HUES6 (cell line): ENCODE results near the gene SEPHS2.
"Not testable (repeated sequence)": the region's sequence is repeated elsewhere in the genome, so short reads cannot be mapped to it uniquely, and the experiment has no call there.

Experiments
- H3K27ac ChIP-seq: 2 replicates; pipeline ENCODE4 v1.7.0; 2013; ENCODE audit warnings: low read depth, mild to moderate bottlenecking, low read length, inconsistent platforms
- H3K27me3 ChIP-seq: 2 replicates; pipeline ENCODE4 v1.6.1; 2013; ENCODE audit warnings: low read length; ENCODE audit not compliant: control insufficient read depth, insufficient read depth
- H3K36me3 ChIP-seq: 2 replicates; pipeline ENCODE4 v1.6.1; 2013; ENCODE audit warnings: low read length; ENCODE audit not compliant: control insufficient read depth, insufficient read depth
- H3K4me1 ChIP-seq: 2 replicates; pipeline ENCODE4 v1.6.1; 2013; ENCODE audit warnings: low read length; ENCODE audit not compliant: control insufficient read depth, insufficient read depth
- H3K4me3 ChIP-seq: 2 replicates; pipeline ENCODE4 v1.5.1; 2013; ENCODE audit warnings: low read depth, low read length
- H3K9ac ChIP-seq: one replicate; pipeline ENCODE4 v1.6.1; 2013; ENCODE audit warnings: mild to moderate bottlenecking, low read length
- H3K9me3 ChIP-seq: 2 replicates; pipeline ENCODE4 v1.6.1; 2013; ENCODE audit warnings: low read depth, low read length; ENCODE audit not compliant: control insufficient read depth, insufficient read depth

Gene SEPHS2

GRCh38 chr16:30481381-30481780, 35.7 kb upstream of the SEPHS2 start:
- H3K36me3 ChIP-seq = no peaks in the 10 kb centered on the region

GRCh38 chr16:30478766-30479478, 33.2 kb upstream of the SEPHS2 start:
- no peaks in the 10 kb centered on the region for H3K4me1 ChIP-seq
- no peaks in the 10 kb centered on the region for H3K27me3 ChIP-seq

More at GRCh38 chr16:30481381-30481780, 35.7 kb upstream of the SEPHS2 start:
- Histone ChIP-seq H3K9ac (no peak overlapping the region), H3K4me3 (no peak overlapping the region), H3K27ac (no peak overlapping the region), H3K27me3 (no peaks in the 10 kb centered on the region), H3K9me3 (no peaks in the 10 kb centered on the region), H3K4me1 (no peaks in the 10 kb centered on the region)

GRCh38 chr16:30477773-30478172, 32.1 kb upstream of the SEPHS2 start:
- not testable (repeated sequence) for H3K4me3 ChIP-seq, H3K27me3 ChIP-seq, H3K9me3 ChIP-seq, H3K36me3 ChIP-seq, H3K27ac ChIP-seq, H3K4me1 ChIP-seq, H3K9ac ChIP-seq

More at GRCh38 chr16:30478766-30479478, 33.2 kb upstream of the SEPHS2 start:
- Histone ChIP-seq H3K4me3 (no peak overlapping the region), H3K9ac (no peak overlapping the region), H3K27ac (no peak overlapping the region), H3K9me3 (no peaks in the 10 kb centered on the region), H3K36me3 (no peaks in the 10 kb centered on the region)

GRCh38 chr16:30476991-30477390, 31.3 kb upstream of the SEPHS2 start:
- no peak overlapping the region for H3K4me3 ChIP-seq
- H3K4me1 ChIP-seq = no peaks in the 10 kb centered on the region
- no peaks in the 10 kb centered on the region for H3K9me3 ChIP-seq
- no peaks in the 10 kb centered on the region for H3K36me3 ChIP-seq
- no peak overlapping the region for H3K27ac ChIP-seq
- H3K9ac ChIP-seq = no peak overlapping the region
- no peaks in the 10 kb centered on the region; the same call in 1 of the 2 replicates for H3K27me3 ChIP-seq

GRCh38 chr16:30474684-30475083, 29.0 kb upstream of the SEPHS2 start:
- Histone ChIP-seq H3K27ac (no peak overlapping the region), H3K4me1 (no peaks in the 10 kb centered on the region), H3K36me3 (no peaks in the 10 kb centered on the region), H3K9ac (no peak overlapping the region), H3K9me3 (no peaks in the 10 kb centered on the region), H3K4me3 (no peak overlapping the region), H3K27me3 (no peaks in the 10 kb centered on the region; the same call in 1 of the 2 replicates)

GRCh38 chr16:30474074-30474452, 28.4 kb upstream of the SEPHS2 start:
- Histone ChIP-seq H3K27ac (no peak overlapping the region), H3K9ac (no peak overlapping the region), H3K9me3 (no peaks in the 10 kb centered on the region), H3K27me3 (no peaks in the 10 kb centered on the region; the same call in 1 of the 2 replicates), H3K4me3 (no peak overlapping the region), H3K36me3 (no peaks in the 10 kb centered on the region), H3K4me1 (no peaks in the 10 kb centered on the region)

- Histone ChIP-seq H3K27ac (no peak overlapping the region), H3K9ac (no peak overlapping the region), H3K4me3 (no peak overlapping the region), H3K9me3 (no peaks in the 10 kb centered on the region), H3K4me1 (no peaks in the 10 kb centered on the region), H3K27me3 (no peaks in the 10 kb centered on the region; the same call in 1 of the 2 replicates), H3K36me3 (no peaks in the 10 kb centered on the region)
Measured at GRCh38 chr16:30473231-30474073, 27.8 kb upstream of the SEPHS2 start.

- no peak within 1 kb of the TSS for H3K27ac ChIP-seq
- no peaks in the 10 kb centered on the region for H3K4me1 ChIP-seq
- no peaks in the 10 kb centered on the region for H3K36me3 ChIP-seq
- no peak within 1 kb of the TSS for H3K9ac ChIP-seq
- no peaks in the 10 kb centered on the region; the same call in 1 of the 2 replicates for H3K27me3 ChIP-seq
- no peak within 1 kb of the TSS for H3K4me3 ChIP-seq
- H3K9me3 ChIP-seq = no peaks in the 10 kb centered on the region
Measured at GRCh38 chr16:30472328-30472942, 26.8 kb upstream of the SEPHS2 start, which contains the start of gene ITGAL. Gene ITGAL (plus strand): TSS chr16:30472742. CDS start chr16:30472838, 96 bp downstream.

GRCh38 chr16:30470632-30470995, 24.9 kb upstream of the SEPHS2 start:
- Histone ChIP-seq H3K4me1 (no peaks in the 10 kb centered on the region), H3K9me3 (no peaks in the 10 kb centered on the region), H3K4me3 (no peak overlapping the region), H3K27ac (no peak overlapping the region), H3K9ac (no peak overlapping the region), H3K27me3 (no peaks in the 10 kb centered on the region; the same call in 1 of the 2 replicates), H3K36me3 (no peaks in the 10 kb centered on the region)

- H3K9me3 ChIP-seq = no peaks in the 10 kb centered on the region
- no peaks in the 10 kb centered on the region; the same call in 1 of the 2 replicates for H3K27me3 ChIP-seq
- no peak overlapping the region for H3K9ac ChIP-seq
- H3K27ac ChIP-seq = no peak overlapping the region
- no peak overlapping the region for H3K4me3 ChIP-seq
- no peaks in the 10 kb centered on the region for H3K4me1 ChIP-seq
- no peaks in the 10 kb centered on the region for H3K36me3 ChIP-seq
Measured at GRCh38 chr16:30470170-30470512, 24.5 kb upstream of the SEPHS2 start.

- H3K4me3 ChIP-seq = no peak overlapping the region
- H3K4me1 ChIP-seq = no peaks in the 10 kb centered on the region
- no peaks in the 10 kb centered on the region for H3K36me3 ChIP-seq
- no peak overlapping the region for H3K9ac ChIP-seq
- no peak overlapping the region for H3K27ac ChIP-seq
- H3K9me3 ChIP-seq = no peaks in the 10 kb centered on the region; the same call in 1 of the 2 replicates
- H3K27me3 ChIP-seq = no peaks in the 10 kb centered on the region
Measured at GRCh38 chr16:30464078-30464477, 18.4 kb upstream of the SEPHS2 start.
